Nephron progenitor cell (in vitro differentiated cells): ENCODE data around the gene PDK2.

Source experiments
- DNase-seq: peaks from one replicate; pipeline ENCODE4 v3.0.0; 2021
- H3K27ac Mint-ChIP-seq: 2 replicates; pipeline ENCODE4 v1.8.0; 2021; ENCODE audit warnings: mild to moderate bottlenecking, moderate library complexity, mixed read lengths
- H3K27me3 Mint-ChIP-seq: 2 replicates; pipeline ENCODE4 v1.8.0; 2021; ENCODE audit warnings: mild to moderate bottlenecking, low read depth, mixed read lengths; ENCODE audit not compliant: poor library complexity
- H3K36me3 Mint-ChIP-seq: 2 replicates; pipeline ENCODE4 v1.8.0; 2021; ENCODE audit warnings: low read depth, mixed read lengths
- H3K4me1 Mint-ChIP-seq: 2 replicates; pipeline ENCODE4 v1.8.0; 2021; ENCODE audit warnings: mixed read lengths
- H3K4me3 Mint-ChIP-seq: 2 replicates; pipeline ENCODE4 v1.8.0; 2021; ENCODE audit warnings: mild to moderate bottlenecking, moderate library complexity, mixed read lengths
- H3K9me3 Mint-ChIP-seq: 2 replicates; pipeline ENCODE4 v1.8.0; 2021; ENCODE audit warnings: mild to moderate bottlenecking, moderate library complexity, mixed read lengths
- CTCF ChIP-seq: fragments of 200-600 bp; sonication (generic); IDR thresholded peaks from 2 replicates; pipeline ENCODE4 v1.5.0; 2021; ENCODE audit warnings: antibody characterized with exemption

Gene PDK2

GRCh38 chr17:50141026-50141744 lies 46.0 kb downstream of the PDK2 start:
- no peak overlapping the region for H3K4me3 Mint-ChIP-seq
- peaks cover 10% of the 10 kb centered on the region for H3K4me1 Mint-ChIP-seq
- H3K27ac Mint-ChIP-seq, result no peak overlapping the region
- H3K36me3 Mint-ChIP-seq, result peaks cover 77% of the 10 kb centered on the region
- no peak for DNase-seq
- peaks cover 20% of the 10 kb centered on the region for H3K27me3 Mint-ChIP-seq
- TF ChIP-seq CTCF, result no peak
- no peaks in the 10 kb centered on the region for H3K9me3 Mint-ChIP-seq

GRCh38 chr17:50141745-50142110 lies 46.6 kb downstream of the PDK2 start:
- peaks cover 20% of the 10 kb centered on the region for H3K27me3 Mint-ChIP-seq
- peaks cover 72% of the 10 kb centered on the region for H3K36me3 Mint-ChIP-seq
- no peak overlapping the region for H3K4me3 Mint-ChIP-seq
- no peak overlapping the region for H3K27ac Mint-ChIP-seq
- no peak for DNase-seq
- H3K4me1 Mint-ChIP-seq, result peaks cover 16% of the 10 kb centered on the region
- no peaks in the 10 kb centered on the region for H3K9me3 Mint-ChIP-seq
- no peak for TF ChIP-seq CTCF

- no peak for DNase-seq
- H3K4me1 Mint-ChIP-seq, result peaks cover 34% of the 10 kb centered on the region
- peaks cover 17% of the 10 kb centered on the region for H3K27me3 Mint-ChIP-seq
- H3K27ac Mint-ChIP-seq, result no peak overlapping the region
- no peaks in the 10 kb centered on the region for H3K9me3 Mint-ChIP-seq
- peaks cover 55% of the 10 kb centered on the region for H3K36me3 Mint-ChIP-seq
- no peak overlapping the region for H3K4me3 Mint-ChIP-seq
- TF ChIP-seq CTCF, result no peak
Observed at GRCh38 chr17:50143461-50144176, 48.5 kb downstream of the PDK2 start.

- peaks cover 48% of the 10 kb centered on the region for H3K36me3 Mint-ChIP-seq
- no peak overlapping the region for H3K27ac Mint-ChIP-seq
- TF ChIP-seq CTCF, result no peak
- no peak overlapping the region for H3K4me3 Mint-ChIP-seq
- DNase-seq, result no peak
- H3K9me3 Mint-ChIP-seq, result no peaks in the 10 kb centered on the region
- peaks cover 36% of the 10 kb centered on the region for H3K4me1 Mint-ChIP-seq
- peaks cover 17% of the 10 kb centered on the region for H3K27me3 Mint-ChIP-seq
Observed at GRCh38 chr17:50144355-50144754, 49.2 kb downstream of the PDK2 start.

GRCh38 chr17:50144845-50145531 lies 49.8 kb downstream of the PDK2 start:
- TF ChIP-seq CTCF, result no peak
- Mint-ChIP-seq H3K27me3 (peaks cover 17% of the 10 kb centered on the region), H3K36me3 (peaks cover 42% of the 10 kb centered on the region), H3K4me3 (no peak overlapping the region), H3K4me1 (peaks cover 36% of the 10 kb centered on the region), H3K9me3 (no peaks in the 10 kb centered on the region), H3K27ac (no peak overlapping the region)
- no peak for DNase-seq
